PFSK-1 (cell line): ENCODE results near the gene RUNX1.

ENCODE experiments used
- POLR2AphosphoS5 ChIP-seq: IDR thresholded peaks from 2 replicates; pipeline ENCODE4 v1.6.1; 2012; ENCODE audit warnings: low read depth, mild to moderate bottlenecking, control low read depth, low read length, moderate library complexity
- REST ChIP-seq, 2 experiments: IDR thresholded peaks; 2 replicates each; pipeline versions ENCODE4 v1.6.1 to v1.8.0; 2011 to 2012; ENCODE audit warnings: low read depth in 2 of 2, low read length in 2 of 2, control low read depth in 1 of 2, inconsistent platforms in 1 of 2, mild to moderate bottlenecking in 1 of 2, moderate library complexity in 1 of 2; ENCODE audit not compliant: insufficient read depth in 1 of 2
- SIN3A ChIP-seq: IDR thresholded peaks from 2 replicates; pipeline ENCODE4 v1.6.1; 2012; ENCODE audit warnings: mild to moderate bottlenecking, low read length, moderate library complexity, borderline replicate concordance; ENCODE audit not compliant: insufficient read depth
- TAF1 ChIP-seq: IDR thresholded peaks from 2 replicates; pipeline ENCODE4 v1.6.1; 2012; ENCODE audit warnings: low read length, control low read depth, borderline replicate concordance; ENCODE audit not compliant: insufficient read depth

- TF ChIP-seq REST (IDR thresholded peaks at IDR 0.05; ENCODE audit: insufficient read depth in 1 of 2, low read depth in 2 of 2, low read length in 2 of 2) (no peak), TAF1 (no peak), POLR2AphosphoS5 (no peak), SIN3A (no peak)
These were observed 137.7 kb downstream of the RUNX1 start for GRCh38 chr21:34911360-34911759.
